HG03565 (cell line): Measurements from ENCODE around the gene LCN10.
"Not testable (repeated sequence)": the region's sequence is repeated elsewhere in the genome, so short reads cannot be mapped to it uniquely, and the experiment has no call there.

Experiments
- ATAC-seq: cut with Tn5 transposase; IDR thresholded peaks from one replicate; pipeline ENCODE4 v1.9.1; 2021; ENCODE audit warnings: mild to moderate bottlenecking, moderate library complexity; ENCODE audit not compliant: unreplicated experiment

The LCN10 gene

GRCh38 chr9:136755302-136756133 is 12.8 kb upstream of the LCN10 start:
- not testable (repeated sequence) for ATAC-seq

- no peak for ATAC-seq
Observed at GRCh38 chr9:136754626-136755301, 12.0 kb upstream of the LCN10 start.

- no peak for ATAC-seq
Observed at GRCh38 chr9:136754059-136754572, 11.4 kb upstream of the LCN10 start.

- no peak for ATAC-seq
Observed at GRCh38 chr9:136753371-136754058, 10.8 kb upstream of the LCN10 start.

GRCh38 chr9:136751814-136752213 is 9.1 kb upstream of the LCN10 start:
- ATAC-seq: no peak

- no peak for ATAC-seq
Observed at GRCh38 chr9:136751244-136751643, 8.5 kb upstream of the LCN10 start.

GRCh38 chr9:136750526-136750925 is 7.8 kb upstream of the LCN10 start:
- no peak for ATAC-seq

- no peak for ATAC-seq
Observed at GRCh38 chr9:136748666-136749611, 6.2 kb upstream of the LCN10 start.

- no peak for ATAC-seq
Observed at GRCh38 chr9:136748201-136748600, 5.5 kb upstream of the LCN10 start, which contains the start of gene LCN6. TSS of gene LCN6 (minus strand) at chr9:136748525. CDS start at chr9:136748483, 42 bp downstream.

- no peak for ATAC-seq
Observed at GRCh38 chr9:136747161-136748060, 4.7 kb upstream of the LCN10 start.

- ATAC-seq: no peak
Observed at GRCh38 chr9:136746621-136747020, 3.9 kb upstream of the LCN10 start.

GRCh38 chr9:136746155-136746490 is 3.4 kb upstream of the LCN10 start:
- no peak for ATAC-seq

GRCh38 chr9:136745389-136746154 is 2.8 kb upstream of the LCN10 start:
- ATAC-seq: no peak

- ATAC-seq: no peak
Observed at GRCh38 chr9:136744773-136745172, 2.0 kb upstream of the LCN10 start.

- ATAC-seq: no peak
Observed at GRCh38 chr9:136743639-136744211, 985 bp upstream of the LCN10 start.

GRCh38 chr9:136741883-136742571 is 713 bp downstream of the LCN10 start:
- ATAC-seq: no peak

- no peak for ATAC-seq
Observed at GRCh38 chr9:136740971-136741882, 1.5 kb downstream of the LCN10 start.
